Measurements from ENCODE around the gene SMC1B. TPM values are rescaled to one million over a fixed set of nuclear protein-coding genes. Genes with fewer than 3 reads are reported as not detected.

The SMC1B gene
- polyA plus RNA-seq, 1 donor from 2014 or later: not detected

GRCh38 chr22:45418056-45418769 lies 4.8 kb upstream of the SMC1B start:
- no peak for TF ChIP-seq MXI1 (conservative IDR thresholded peaks at IDR 0.05; ENCODE audit: poor library complexity, severe bottlenecking)
- no peak for TF ChIP-seq POLR2AphosphoS5 (IDR thresholded peaks at IDR 0.05)
- TF ChIP-seq SMC3 (conservative IDR thresholded peaks at IDR 0.05; ENCODE audit: poor library complexity): no peak
- H3K4me3 ChIP-seq (ENCODE audit: low read length): no peak overlapping the region
- no peak overlapping the region for H3K4me2 ChIP-seq (ENCODE audit: low read length)

GRCh38 chr22:45413013-45413367 lies 409 bp downstream of the SMC1B start:
- no peaks in the 10 kb centered on the region for H3K9me3 ChIP-seq (ENCODE audit: low read length)
- no peaks in the 10 kb centered on the region for H4K20me1 ChIP-seq (ENCODE audit: insufficient read depth)
- no peak overlapping the region for H2AFZ ChIP-seq (ENCODE audit: low read depth, low read length)
- no peak overlapping the region for H3K27ac ChIP-seq (ENCODE audit: low read length)
- H3K9ac ChIP-seq (ENCODE audit: low read length): no peak overlapping the region
- peak overlapping the region; percentile 60 for H3K4me3 ChIP-seq (ENCODE audit: low read length)
- H3K9me2 ChIP-seq (ENCODE audit: insufficient read depth, low read length): no peaks in the 10 kb centered on the region
- H3K4me2 ChIP-seq (ENCODE audit: low read length): no peak overlapping the region
- TF ChIP-seq, protein P1, sequence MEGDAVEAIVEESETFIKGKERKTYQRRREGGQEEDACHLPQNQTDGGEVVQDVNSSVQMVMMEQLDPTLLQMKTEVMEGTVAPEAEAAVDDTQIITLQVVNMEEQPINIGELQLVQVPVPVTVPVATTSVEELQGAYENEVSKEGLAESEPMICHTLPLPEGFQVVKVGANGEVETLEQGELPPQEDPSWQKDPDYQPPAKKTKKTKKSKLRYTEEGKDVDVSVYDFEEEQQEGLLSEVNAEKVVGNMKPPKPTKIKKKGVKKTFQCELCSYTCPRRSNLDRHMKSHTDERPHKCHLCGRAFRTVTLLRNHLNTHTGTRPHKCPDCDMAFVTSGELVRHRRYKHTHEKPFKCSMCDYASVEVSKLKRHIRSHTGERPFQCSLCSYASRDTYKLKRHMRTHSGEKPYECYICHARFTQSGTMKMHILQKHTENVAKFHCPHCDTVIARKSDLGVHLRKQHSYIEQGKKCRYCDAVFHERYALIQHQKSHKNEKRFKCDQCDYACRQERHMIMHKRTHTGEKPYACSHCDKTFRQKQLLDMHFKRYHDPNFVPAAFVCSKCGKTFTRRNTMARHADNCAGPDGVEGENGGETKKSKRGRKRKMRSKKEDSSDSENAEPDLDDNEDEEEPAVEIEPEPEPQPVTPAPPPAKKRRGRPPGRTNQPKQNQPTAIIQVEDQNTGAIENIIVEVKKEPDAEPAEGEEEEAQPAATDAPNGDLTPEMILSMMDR (IDR thresholded peaks at IDR 0.05; ENCODE audit: poor library complexity, severe bottlenecking): no peak
- TF ChIP-seq MXI1 (conservative IDR thresholded peaks at IDR 0.05; ENCODE audit: poor library complexity, severe bottlenecking): no peak
- TF ChIP-seq RAD21 (conservative IDR thresholded peaks at IDR 0.05): no peak
- TF ChIP-seq REST (IDR thresholded peaks at IDR 0.05; ENCODE audit: borderline replicate concordance): no peak
- TF ChIP-seq POLR2AphosphoS5 (IDR thresholded peaks at IDR 0.05): no peak
- TF ChIP-seq EP300 (conservative IDR thresholded peaks at IDR 0.05; ENCODE audit: poor library complexity, severe bottlenecking): no peak
- TF ChIP-seq SMC3 (conservative IDR thresholded peaks at IDR 0.05; ENCODE audit: poor library complexity): no peak
- no peak for TF ChIP-seq EZH2 (IDR thresholded peaks at IDR 0.05; ENCODE audit: borderline replicate concordance, insufficient read depth, low read length, poor library complexity, severe bottlenecking)
- TF ChIP-seq TAF1 (IDR thresholded peaks at IDR 0.05; ENCODE audit: low read depth): no peak
- H3K27me3 ChIP-seq (ENCODE audit: insufficient read depth, low read depth, low read length): peaks cover 11% of the 10 kb centered on the region
- H3K36me3 ChIP-seq (ENCODE audit: insufficient read depth, low read length): no peaks in the 10 kb centered on the region
- H3K79me2 ChIP-seq (replicated peaks; ENCODE audit: insufficient read depth, low read length): no peaks in the 10 kb centered on the region
- no peaks in the 10 kb centered on the region for H3F3A ChIP-seq (ENCODE audit: insufficient read depth, low read length, poor library complexity, severe bottlenecking)

More at GRCh38 chr22:45418056-45418769, 4.8 kb upstream of the SMC1B start:
- peaks cover 11% of the 10 kb centered on the region for H3K27me3 ChIP-seq (ENCODE audit: insufficient read depth, low read depth, low read length)
- no peak overlapping the region for H3K9ac ChIP-seq (ENCODE audit: low read length)
- H3K9me3 ChIP-seq (ENCODE audit: low read length): no peaks in the 10 kb centered on the region
- no peak overlapping the region for H3K27ac ChIP-seq (ENCODE audit: low read length)
- H2AFZ ChIP-seq (ENCODE audit: low read depth, low read length): no peak overlapping the region
- no peaks in the 10 kb centered on the region for H3F3A ChIP-seq (ENCODE audit: insufficient read depth, low read length, poor library complexity, severe bottlenecking)
- no peaks in the 10 kb centered on the region for H3K79me2 ChIP-seq (replicated peaks; ENCODE audit: insufficient read depth, low read length)
- H4K20me1 ChIP-seq (ENCODE audit: insufficient read depth): no peaks in the 10 kb centered on the region
- no peaks in the 10 kb centered on the region for H3K9me2 ChIP-seq (ENCODE audit: insufficient read depth, low read length)
- H3K36me3 ChIP-seq (ENCODE audit: insufficient read depth, low read length): no peaks in the 10 kb centered on the region
